NCI-H146 treated with DMSO at 0.1 percent for 48 hours (cell line): ENCODE data around the gene DUS1L.

Experiments used
- DNase-seq: peaks from one replicate; lab custom pipeline; 2025; ENCODE audit not compliant: unreplicated experiment; lab: John Stamatoyannopoulos, UW

Gene DUS1L

DNA sequence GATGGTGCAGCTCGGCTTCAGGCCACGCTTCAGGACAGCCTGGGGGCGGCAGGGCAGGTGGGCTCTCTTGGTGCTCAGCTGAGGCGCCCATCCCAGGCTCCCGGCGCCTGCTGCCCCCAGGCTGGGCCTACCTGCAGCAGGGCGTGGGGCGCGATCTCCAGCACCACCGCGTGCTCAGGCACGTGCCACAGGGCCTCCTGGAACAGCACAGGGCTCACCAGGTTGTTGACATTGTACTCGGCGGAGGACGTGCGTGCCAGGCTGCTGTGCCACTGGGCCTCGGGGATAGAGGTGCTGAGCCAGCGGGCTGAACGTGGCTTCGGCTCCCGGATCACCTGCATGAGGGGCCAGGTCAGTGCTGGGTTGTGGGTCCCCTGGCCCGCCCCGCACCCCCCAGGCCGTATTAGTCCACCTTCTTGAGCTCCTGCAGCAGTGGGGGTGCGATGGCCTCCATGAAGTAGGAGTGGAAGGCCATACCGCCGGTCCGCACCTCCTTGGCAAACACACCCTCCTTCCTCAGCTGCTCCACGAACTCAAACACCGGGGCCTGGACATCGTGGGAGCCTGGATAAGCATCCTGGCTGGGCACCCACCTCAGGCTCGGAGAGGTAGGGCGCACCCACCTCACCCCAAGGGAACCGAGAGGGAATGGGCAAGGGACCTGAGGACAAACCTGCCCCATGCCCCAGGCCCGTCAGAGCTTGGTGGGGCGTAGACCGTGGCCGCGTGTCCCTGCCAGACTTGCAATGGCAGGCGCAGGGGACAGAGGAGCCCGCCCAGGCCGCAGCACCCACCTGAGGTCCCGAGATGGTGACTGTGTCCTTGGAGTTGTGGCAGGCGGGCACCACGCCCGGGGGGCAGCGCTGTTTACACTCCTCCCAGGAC, 23.5 kb upstream of the DUS1L start:
- DNase-seq = no peak

- DNase-seq = no peak
Measured at GRCh38 chr17:82087961-82088837, 22.6 kb upstream of the DUS1L start.

- DNase-seq = no peak
Measured at GRCh38 chr17:82086941-82087906, 21.6 kb upstream of the DUS1L start.

- no peak for DNase-seq
Measured at GRCh38 chr17:82085931-82086764, 20.5 kb upstream of the DUS1L start.

DNA sequence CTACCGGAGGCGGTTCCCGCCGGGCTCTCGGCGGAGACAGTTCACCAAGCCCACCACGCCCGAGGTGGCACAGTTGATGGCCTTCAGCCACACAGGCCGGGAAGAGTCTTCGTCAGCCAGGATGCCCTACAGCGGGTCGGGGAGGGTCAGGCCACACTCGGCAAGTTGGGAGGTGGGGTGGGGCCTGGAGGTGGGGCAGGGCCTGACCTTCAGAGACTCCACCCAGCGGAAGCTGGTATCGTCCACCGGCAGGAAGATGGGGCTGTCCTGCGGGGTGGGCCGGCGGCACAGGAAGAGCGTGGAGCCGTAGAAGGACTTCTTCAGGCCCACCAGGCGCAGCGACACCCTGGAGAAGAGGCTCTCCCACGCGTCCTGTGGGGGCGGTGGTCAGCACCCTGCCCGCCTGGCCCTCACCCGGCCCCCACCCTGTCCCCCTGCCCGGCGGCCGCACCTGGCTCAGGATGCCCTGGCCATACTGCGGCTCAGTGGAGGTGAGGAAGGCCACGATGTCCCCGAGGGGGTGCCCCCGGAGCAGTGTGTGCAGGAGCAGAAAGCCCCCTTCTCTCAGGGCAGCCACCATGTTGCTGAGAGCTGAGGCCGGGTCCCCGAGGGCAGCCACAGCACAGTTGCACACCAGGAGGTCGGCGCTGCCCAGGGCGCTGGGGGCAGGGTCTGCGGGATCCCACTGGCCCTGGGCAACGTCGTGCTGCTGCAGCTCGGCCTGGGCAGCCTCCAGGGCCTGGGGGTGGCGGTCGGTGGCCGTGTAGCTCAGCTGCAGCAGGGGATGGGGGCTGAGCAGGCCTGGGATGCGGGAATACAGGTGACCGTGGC, 19.6 kb upstream of the DUS1L start:
- DNase-seq = no peak

- no peak for DNase-seq
Measured at GRCh38 chr17:82084373-82085030, 18.9 kb upstream of the DUS1L start.

- DNase-seq = no peak
Measured at GRCh38 chr17:82083533-82084359, 18.1 kb upstream of the DUS1L start.

- no peak for DNase-seq
Measured at GRCh38 chr17:82083009-82083408, 17.4 kb upstream of the DUS1L start.

GRCh38 chr17:82082456-82082855, 16.9 kb upstream of the DUS1L start:
- no peak for DNase-seq

DNA sequence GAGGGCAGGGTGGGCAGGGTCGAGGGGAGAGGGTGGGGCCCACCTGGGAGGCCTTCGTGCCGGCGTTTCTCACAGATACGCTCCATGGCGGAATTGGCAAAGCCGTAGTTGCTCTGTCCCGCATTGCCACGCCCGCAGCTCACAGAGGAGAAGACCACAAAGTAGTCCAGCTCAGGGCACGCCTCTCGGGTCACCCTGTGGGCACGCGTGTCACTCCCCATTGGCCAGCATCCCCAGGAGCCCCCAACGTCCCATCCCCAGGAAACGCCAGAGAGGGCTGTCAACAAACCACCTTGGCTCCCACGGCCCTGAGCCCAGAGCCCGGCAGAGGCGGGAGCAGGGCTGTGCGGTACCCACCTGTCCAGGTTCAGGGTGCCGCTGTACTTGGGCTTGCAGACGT, 16.4 kb upstream of the DUS1L start:
- no peak for DNase-seq

GRCh38 chr17:82081546-82081945, 15.9 kb upstream of the DUS1L start:
- DNase-seq = no peak

DNA sequence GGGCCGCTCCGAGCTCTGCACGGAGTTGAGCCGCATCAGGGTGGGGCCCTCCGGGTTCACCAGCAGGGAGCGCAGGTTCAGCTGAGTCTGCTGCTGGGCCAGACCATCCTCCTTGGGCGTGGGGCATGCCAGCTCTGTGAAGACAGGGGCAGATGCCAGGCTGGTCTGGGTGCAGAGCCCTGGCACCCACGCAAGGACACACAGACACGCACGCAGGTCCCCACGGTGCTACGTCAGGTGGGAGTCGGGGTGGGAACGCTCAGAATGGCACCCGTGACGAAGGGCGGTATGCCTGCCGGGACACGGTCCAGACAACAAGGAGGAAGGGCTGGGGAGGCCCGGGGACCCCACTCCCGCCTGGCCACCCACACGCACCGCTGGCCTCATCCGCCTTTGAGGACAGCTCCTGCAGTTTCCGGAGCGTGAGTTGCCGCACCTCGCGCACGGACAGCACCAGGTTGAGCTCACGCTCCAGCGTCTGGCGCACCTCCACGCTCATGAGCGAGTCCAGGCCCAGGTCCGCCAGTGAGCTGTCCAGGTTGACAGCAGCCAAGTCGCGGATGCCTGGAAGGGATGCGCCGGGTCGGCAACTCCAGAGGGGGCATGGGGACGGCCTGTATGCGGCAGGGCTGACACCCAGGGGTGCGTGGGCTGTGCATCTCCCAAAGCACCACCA, 15.3 kb upstream of the DUS1L start:
- no peak for DNase-seq

DNA sequence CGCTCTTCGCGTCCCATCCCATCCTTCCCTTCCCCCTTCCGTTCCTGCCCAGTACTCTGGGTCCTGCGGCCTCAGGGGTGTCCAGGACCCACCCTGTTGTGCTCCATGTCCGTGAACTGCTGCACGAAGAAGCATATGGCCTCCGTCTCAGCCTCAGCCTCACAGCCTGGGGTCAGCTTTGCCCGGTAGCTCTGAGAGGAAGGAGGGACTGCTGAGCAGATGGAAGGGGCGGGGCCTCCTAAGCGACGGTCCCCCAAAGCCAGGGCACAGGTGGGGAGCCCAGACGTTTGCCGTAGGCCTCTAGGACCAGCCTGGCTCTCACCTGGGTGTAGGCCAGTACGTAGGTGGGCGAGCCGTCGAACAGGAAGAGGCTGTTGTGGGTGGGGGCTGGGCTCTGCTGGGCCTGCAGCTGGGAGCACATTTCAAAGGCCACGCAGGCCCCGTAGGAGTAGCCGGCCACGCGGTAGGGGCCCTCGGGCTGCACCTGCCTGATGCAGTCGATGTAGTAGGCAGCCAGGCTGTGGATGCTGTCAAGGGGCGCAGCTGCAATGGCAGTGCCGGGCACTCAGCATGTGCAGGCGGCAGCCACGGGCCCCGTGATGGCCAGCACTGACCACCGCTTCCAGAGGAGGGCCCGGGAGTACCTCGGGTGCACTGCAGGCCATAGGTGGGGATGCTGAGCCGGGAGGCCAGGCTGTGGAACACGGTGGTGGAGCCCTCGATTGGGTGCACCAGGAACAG, 14.6 kb upstream of the DUS1L start:
- DNase-seq = no peak

- DNase-seq = no peak
Measured at GRCh38 chr17:82079001-82079677, 13.5 kb upstream of the DUS1L start.

DNA sequence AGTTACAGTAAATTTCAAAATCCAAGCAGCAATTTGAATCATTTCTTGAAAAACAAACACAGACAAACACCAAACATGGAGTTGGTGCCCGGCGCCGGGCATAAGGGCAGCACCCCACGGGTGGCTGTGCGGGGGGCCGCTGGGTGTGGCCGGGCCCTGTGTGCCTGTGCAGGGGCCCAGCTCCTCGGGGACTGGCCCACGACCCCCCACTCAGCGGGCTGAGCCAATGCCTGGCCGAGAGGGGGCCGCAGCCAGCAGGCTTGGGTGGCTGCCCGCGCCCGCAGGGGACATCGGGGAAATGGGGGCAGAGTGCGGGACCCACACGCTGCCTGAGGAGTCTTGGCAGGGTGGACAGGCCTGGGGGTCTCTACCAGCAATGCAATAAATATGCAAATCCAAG, 12.8 kb upstream of the DUS1L start:
- DNase-seq = no peak
